Hindlimb muscle (tissue), 1 donor: Measurements from ENCODE around the gene PRCP. TPM values are rescaled to one million over a fixed set of nuclear protein-coding genes. Genes with fewer than 3 reads are reported as not detected.

Experiments
- DNase-seq: peaks from one replicate; pipeline ENCODE4 v3.0.0-alpha.2; 2013
- polyA plus RNA-seq: library from polyadenylated mRNA; unstranded; fragments of 120-200 nt; gene quantifications from one replicate; pipeline ENCODE4 v1.2.1, GENCODE V29; 2013; ENCODE audit not compliant: insufficient read length

The PRCP gene
- polyA plus RNA-seq, 1 donor: 89.3 TPM

DNA sequence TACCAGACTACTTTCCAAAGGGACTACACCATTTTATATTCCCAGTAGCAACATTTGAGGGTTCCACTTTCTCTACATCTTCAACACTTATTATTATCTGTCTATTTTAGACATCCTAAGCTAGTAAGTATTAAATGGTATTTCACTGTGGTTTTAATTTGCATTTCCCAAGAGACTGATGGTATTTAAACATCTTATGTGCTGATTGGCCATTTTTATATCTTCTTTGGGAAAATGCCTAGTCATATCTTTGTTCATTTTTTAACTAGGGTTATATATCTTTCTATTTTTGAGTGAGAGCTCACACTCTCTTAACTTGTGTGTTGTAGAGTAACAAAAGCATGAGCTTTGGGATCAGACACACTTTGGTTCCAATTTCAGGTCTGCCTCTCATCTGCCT is 73.7 kb downstream of the PRCP start:
- DNase-seq: no peak

DNA sequence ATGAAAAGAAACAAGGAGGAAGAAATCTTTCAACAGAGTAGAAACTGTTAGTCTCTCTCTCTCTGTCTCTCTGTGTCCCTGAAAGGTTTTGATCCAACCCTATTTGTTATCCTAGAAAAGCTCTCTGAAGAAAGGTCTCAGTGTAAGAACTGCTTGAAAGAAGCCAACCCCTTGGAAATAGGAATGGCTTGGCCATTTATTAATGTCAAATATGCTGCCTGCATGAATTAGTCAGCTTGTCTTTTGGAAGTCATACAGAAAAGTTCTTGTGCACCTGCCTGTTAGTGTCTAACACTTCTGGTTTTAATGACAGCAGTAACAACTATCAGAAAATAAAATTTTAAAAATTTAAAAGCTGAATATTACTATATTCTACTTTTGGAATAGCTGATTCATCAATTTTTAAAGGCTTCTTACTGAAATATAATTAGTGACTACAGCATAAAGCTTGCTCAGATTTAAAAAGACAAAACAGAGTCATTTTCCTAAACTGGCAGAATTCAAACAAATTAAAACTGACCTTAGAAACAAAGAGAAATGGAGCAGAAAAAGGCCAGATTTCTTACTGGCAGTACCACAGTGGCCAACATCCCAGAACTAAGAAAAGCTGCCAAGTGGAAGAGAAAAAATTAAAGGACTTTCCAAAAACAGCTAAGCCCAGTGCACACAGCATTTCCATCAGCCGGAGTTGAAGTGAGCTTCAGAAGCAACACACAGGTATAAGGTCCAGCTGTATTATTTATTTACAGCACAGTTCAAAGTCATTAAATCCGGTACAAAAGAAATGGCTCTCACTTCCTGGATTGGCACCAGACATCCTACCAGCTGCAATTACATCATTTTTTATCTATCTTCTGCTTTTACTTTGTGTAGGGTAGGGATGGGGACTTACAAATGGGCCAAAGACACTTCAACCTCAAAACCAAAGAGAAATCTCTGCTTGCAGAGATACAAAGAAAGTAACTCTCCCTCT is 76.3 kb downstream of the PRCP start:
- DNase-seq: peak; percentile 19

DNA sequence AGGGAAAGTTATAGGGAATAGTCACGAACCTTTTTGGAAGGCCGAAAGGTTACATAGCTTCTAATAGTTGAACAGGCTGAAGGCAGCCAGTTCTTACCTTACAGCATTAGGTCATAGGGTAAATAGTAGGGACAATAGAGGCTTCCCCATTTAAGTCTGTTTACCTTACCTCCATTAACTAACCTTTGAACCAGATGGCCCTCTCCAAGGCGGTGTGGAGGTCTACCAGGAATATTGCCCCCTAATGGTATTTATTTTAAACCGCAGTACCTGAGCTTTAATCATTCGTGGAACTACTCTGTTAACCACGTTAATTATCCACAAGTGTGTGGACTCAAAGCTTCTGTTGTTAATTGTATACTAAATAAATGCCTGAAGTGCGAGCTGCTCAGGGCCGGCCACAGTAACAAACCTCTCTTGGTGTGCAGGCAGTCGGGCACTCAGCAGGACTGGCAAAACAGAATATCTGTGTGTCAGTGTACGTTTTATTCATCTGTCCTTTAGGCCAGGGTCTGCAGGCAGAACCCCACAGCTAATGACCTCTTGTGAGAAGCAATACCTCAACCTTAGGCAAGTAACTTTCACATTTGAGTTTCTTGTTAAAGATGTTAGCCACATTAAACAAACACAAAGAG is 81.7 kb downstream of the PRCP start:
- DNase-seq: no peak

DNA sequence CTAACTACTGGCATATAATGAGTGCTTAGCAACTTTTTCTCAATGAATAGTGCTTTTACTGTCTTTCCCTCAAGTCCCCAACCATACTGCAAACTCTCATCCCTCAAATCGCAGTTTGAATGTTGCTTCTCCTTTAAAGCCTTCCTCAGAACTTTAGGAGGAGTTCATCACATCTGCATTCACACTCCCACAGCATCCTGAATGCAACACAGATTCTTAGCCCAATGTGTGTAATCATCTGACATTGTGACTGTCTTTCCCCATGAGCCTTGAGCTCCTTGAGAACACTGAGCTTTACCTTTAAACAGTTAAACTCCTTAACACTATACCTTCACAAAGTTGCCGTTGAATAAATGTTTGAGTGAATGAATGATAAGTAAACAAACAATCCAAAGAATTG is 84.8 kb downstream of the PRCP start:
- no peak for DNase-seq

GRCh38 chr11:82814379-82814778 is 85.9 kb downstream of the PRCP start:
- DNase-seq: no peak

GRCh38 chr11:82811369-82811768 is 88.9 kb downstream of the PRCP start:
- DNase-seq: no peak

DNA sequence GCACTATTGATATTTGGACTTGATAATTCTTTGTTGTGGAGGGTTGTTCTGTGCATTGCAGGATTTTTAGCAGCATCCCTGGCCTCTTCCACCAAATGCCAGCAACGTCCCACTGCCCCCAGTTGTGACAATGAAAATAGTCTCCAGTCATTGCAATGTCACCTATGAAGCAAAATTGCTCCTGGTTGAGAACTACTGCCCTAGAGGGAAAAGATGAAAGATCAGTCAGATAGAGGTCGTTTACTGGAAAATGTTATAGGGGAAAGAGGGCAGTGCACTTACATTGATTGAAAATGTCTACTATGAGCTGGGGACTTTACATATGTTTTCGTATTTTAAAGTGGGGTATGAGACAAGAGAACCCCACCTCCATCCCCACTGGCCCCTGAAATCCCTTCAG is 89.5 kb downstream of the PRCP start:
- no peak for DNase-seq

DNA sequence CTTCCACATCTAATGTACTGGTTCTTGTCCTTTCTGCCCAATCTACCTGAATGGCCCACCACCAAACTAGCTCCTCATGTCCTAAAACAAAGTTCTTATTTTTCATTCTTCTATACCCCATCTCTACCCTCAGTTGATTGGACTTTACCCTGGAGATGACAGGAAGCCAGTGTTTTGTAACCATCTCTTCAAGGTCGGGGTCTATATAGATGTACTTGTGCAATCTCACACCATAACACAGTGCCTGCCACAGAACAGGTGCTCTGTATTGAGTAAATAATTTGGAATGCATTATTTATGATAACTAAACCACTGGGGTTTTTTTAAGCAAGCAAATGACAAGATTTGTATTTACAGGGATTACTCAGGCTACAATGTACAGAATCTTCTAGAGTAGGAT is 89.9 kb downstream of the PRCP start:
- no peak for DNase-seq

- DNase-seq: no peak
Observed at GRCh38 chr11:82807646-82808045, 92.6 kb downstream of the PRCP start.

GRCh38 chr11:82802710-82803109 is 97.5 kb downstream of the PRCP start:
- no peak for DNase-seq

GRCh38 chr11:82796998-82797961 is 103.0 kb downstream of the PRCP start:
- peak; percentile 5 for DNase-seq

DNA sequence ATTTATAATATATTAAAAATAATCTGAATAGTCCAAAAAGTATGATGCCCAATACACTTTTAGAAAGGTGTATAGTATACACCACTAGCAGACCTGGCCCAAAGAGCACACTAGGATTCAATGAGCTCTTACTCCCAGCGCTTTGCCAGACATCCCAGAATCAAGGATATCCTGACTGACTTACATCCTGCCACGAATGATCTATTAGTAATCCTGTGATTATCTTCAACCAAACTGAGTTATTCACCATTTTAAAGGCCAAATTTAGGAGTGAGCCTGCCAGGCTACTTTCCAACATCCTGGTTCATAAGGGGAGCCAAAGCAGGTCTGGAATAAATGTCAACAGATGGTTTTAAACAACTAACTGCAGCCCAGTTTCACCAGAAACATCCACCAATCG is 105.7 kb downstream of the PRCP start:
- no peak for DNase-seq

DNA sequence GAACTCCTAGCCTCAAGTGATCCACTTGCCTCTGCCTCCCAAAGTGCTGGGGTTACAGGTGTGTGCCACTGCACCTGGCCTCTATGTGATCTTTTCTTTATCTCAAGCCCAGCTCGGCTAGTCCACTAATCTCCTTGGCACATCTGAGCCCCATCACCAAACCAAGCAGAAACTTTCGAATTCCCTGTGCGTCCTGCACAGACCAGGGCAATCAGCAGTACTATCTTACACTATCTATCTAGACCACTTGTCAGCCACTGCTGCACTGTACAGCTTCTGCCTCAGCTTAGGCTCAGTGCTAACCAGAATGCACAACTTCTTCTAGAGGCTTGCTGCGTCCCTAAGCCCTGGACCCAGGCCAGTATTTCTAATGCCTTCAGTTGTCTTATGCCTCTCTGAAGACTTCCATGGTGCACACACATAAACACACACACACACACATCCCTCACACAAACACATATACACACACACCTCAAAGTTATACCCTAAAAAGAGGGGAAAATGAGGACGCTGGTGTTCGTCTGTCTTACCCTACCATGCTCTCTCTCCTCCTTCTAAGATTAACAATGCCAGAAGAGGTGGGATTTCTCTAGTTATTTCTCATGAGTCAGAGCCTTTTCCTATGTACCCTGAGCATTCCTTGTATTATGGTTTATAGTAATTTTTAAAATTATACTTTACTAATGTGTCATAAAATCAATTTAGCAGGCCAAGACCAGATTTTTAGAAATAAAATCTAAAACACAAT is 107.2 kb downstream of the PRCP start:
- no peak for DNase-seq

DNA sequence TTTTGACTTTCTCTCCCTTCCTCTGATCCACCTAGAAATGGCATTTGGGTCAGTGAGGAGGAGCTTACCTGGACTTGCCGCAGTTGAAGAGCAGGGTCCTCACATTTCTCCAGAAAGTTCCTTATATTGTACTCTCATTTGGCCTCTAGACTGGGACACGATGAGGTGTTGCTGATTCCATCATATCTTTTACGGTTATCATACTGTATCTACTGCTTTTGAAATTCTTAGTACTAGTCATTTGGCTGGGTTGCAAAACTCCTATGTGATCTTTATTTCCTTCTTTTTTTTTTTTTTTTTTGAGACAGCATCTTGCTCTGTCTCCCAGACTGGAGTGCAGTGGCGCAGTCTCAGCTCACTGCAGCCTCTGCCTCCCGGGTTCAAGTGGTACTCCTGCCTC is 107.9 kb downstream of the PRCP start:
- no peak for DNase-seq

DNA sequence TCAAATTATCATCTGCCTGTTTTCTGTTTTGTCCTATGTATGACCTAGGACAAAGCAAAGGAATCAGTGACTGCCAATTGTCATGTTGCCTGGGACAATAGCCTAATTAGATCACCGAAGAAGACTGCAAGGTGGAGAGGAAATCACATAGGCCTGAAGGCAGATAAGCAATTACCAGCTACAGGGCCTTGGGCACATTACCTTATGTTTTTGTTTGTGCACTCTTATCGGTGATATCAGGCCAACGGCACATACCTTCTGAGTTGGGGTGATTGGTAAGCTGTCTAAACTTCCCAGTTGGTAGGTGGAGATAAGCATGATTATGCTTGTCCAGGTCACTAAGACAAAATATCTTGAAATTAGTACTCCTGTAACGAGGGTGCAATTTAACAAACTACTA is 108.5 kb downstream of the PRCP start:
- no peak for DNase-seq

DNA sequence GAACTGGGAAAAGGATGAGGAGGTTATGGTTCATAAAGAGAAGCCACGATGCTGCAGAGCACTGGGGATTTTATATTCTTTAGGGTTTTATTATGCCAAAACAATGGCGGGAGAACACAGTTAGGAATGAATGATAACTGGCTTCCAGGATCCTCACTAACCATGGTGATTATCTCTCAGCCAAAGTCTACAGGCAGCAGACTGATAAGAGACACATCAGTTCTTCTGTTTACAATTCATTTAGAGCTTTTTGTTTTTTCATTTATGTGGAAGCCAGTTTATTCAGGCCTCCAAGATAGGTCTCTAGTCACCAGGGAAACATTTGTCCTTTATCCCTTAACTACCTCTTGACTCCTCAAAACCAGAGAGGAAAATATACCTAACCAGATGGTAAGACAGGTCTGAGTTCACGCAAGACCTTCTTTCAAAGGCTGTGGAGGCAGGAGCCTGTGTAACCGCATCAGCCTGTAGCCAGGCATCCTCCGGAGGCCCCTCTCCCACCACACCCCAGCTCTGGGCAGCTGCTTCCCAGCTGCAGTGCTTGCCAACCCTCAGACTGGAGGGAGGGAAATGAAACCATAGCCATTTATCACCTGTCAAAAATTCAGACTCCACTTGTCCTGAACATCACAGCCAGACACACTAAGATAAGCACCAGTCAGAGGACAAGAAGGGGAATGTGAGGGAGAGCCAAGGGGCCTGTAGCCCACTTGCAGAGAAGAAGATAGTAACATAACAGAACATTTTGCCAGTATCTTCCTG is 109.3 kb downstream of the PRCP start:
- DNase-seq: no peak

- DNase-seq: no peak
Observed at GRCh38 chr11:82787981-82788380, 112.2 kb downstream of the PRCP start.

DNA sequence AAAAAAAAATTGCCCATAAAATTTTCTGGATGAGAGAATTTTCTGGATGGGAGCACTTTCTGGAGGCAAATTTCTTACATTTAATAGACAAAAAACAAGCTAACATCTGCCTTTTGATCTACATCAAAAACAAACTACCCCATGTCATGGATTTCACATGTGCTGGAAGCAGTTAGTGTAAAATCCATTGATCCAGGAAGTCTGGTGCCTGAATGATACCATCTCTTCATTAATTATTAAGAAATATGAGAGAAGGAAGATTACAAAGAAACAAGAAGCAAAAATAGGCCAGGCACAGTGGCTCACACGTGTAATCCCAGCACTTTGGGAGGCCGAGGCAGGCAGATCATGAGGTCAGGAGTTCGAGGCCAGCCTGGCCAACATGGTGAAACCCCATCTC is 113.4 kb downstream of the PRCP start:
- DNase-seq: no peak

DNA sequence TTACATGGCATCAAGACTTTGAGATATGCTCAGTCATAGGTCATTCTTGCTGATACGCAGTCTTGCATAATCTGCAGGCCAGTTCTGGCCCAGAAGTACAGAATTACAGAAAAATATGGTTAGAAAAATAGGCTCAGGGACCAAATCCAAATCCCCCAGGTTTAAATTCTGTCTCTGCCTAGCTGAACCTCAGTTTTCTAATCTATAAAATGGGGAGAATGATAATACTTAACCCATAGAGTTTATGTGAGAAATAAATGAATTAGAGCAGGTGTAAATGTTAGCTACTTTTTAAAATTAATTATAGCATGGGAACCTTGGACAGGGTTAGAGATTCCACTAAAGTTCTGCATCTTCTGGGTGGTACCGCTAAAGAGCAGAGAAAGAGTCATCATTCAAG is 114.2 kb downstream of the PRCP start:
- no peak for DNase-seq

DNA sequence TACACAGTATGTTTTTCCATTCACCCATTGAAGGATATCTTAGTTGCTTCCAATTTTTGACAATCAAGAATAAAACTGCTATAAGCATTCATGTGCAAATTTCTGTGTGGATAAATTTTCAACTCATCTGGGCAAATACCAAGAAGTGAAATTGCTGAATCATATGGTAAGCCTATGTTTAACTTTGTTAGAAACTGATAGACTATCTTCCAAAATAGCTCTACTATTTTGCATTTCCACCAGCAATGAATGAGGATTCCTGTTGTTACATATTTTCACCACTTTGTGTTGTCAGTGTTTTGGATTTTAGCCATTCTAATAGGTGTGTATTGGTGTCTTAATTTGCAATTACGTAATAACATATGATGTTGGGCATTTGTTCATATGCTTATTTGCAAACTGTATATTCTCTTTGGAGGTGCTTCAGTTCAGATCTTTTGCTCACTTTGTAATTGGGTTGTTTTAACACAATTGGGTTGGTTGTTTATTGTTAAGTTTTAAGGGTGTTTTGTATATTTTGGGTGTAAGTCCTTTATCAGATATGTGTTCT is 117.3 kb downstream of the PRCP start:
- no peak for DNase-seq

GRCh38 chr11:82778776-82779175 is 121.5 kb downstream of the PRCP start:
- no peak for DNase-seq
